ENCODE data around the gene RBMS3.

- TF ChIP-seq, protein P1, sequence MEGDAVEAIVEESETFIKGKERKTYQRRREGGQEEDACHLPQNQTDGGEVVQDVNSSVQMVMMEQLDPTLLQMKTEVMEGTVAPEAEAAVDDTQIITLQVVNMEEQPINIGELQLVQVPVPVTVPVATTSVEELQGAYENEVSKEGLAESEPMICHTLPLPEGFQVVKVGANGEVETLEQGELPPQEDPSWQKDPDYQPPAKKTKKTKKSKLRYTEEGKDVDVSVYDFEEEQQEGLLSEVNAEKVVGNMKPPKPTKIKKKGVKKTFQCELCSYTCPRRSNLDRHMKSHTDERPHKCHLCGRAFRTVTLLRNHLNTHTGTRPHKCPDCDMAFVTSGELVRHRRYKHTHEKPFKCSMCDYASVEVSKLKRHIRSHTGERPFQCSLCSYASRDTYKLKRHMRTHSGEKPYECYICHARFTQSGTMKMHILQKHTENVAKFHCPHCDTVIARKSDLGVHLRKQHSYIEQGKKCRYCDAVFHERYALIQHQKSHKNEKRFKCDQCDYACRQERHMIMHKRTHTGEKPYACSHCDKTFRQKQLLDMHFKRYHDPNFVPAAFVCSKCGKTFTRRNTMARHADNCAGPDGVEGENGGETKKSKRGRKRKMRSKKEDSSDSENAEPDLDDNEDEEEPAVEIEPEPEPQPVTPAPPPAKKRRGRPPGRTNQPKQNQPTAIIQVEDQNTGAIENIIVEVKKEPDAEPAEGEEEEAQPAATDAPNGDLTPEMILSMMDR (IDR thresholded peaks at IDR 0.05): no peak
- TF ChIP-seq POLR2AphosphoS5 (IDR thresholded peaks at IDR 0.05): no peak
- no peak for TF ChIP-seq POLR2A (IDR thresholded peaks at IDR 0.05)
These were observed 240.4 kb downstream of the RBMS3 start for GRCh38 chr3:29521293-29521692.
